GM12873 (cell line): Measurements from ENCODE around the gene PRPS1L1.

Source experiments
- TF ChIP-seq, protein P1 (sequence below): IDR thresholded peaks from 2 replicates; pipeline ENCODE4 v1.5.1; 2012; ENCODE audit warnings: low read depth, mild to moderate bottlenecking, moderate library complexity, low read length, control low read depth; ENCODE audit not compliant: insufficient read depth; ENCODE audit errors: missing control alignments

The PRPS1L1 gene

DNA sequence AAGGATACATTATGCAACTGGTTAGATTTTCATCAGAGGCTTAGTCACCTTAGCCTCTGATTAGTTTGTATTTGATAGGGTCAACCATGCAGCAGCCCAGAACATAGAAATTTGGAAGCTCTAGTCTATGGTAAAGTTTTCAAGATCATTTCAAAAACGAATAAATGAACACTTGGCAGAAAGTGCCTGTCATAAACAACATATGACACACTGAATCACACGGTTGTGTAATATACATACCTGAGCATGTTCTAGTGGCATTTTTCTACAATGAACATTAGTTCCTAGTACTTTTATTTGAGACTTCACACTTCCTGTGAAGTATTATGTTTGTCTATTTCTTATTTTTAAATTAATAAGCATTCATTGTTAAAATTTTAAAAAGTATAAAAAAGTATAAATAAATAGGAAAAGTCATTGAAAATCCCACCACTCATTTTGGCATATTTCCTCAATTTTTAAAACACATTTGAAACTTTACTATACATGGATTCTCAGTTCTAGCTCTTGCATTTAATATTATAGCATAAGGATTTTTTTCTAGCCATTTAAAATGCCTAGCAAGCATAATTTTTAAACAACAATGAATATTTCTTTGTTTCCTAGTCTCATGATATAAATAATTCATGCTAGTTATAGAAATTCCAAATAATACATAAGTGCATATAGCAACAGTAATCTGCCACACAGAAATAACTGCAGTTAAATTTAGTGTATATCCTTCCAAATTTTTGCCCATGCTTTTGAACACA is 25.7 kb upstream of the PRPS1L1 start:
- TF ChIP-seq, protein P1, sequence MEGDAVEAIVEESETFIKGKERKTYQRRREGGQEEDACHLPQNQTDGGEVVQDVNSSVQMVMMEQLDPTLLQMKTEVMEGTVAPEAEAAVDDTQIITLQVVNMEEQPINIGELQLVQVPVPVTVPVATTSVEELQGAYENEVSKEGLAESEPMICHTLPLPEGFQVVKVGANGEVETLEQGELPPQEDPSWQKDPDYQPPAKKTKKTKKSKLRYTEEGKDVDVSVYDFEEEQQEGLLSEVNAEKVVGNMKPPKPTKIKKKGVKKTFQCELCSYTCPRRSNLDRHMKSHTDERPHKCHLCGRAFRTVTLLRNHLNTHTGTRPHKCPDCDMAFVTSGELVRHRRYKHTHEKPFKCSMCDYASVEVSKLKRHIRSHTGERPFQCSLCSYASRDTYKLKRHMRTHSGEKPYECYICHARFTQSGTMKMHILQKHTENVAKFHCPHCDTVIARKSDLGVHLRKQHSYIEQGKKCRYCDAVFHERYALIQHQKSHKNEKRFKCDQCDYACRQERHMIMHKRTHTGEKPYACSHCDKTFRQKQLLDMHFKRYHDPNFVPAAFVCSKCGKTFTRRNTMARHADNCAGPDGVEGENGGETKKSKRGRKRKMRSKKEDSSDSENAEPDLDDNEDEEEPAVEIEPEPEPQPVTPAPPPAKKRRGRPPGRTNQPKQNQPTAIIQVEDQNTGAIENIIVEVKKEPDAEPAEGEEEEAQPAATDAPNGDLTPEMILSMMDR = no peak

DNA sequence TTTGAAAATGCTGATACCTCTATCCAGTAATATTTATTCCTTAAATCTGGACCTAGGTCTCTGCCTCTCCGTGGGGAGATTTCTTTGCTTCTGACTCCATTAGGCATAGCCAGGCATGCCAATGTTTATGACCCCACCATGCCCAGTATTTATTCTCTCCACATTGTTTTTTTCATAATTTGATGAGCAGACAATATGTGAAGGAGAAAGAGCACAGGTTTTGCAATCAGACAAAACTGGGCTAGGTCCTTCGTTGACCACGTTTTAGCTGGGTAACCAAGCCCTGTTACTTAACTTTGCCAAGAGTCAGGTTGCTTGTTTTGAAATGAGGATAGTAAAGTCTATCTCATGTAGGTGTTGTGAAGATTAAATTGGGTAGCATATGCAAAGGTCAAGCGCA is 21.6 kb upstream of the PRPS1L1 start:
- TF ChIP-seq, protein P1 = no peak

DNA sequence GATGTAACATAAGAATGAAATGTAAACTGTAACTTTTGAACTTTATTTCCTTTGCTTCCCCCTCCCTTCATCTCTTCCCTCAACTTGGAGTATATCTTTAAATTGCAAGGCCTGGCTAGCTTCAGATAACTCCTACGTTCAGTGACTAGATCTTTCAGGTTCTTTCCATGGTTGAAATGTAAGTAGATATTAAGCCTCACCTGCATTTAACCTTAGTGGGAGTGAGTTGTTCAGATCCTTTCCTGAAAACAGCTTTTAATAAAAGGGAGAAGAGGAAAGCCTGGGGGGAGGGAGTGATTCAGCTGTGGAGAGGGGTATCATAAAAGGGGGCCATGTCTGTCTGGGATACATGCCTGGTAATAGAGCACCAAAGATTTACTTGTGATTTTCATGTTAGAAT is 19.0 kb upstream of the PRPS1L1 start:
- TF ChIP-seq, protein P1 = no peak

DNA sequence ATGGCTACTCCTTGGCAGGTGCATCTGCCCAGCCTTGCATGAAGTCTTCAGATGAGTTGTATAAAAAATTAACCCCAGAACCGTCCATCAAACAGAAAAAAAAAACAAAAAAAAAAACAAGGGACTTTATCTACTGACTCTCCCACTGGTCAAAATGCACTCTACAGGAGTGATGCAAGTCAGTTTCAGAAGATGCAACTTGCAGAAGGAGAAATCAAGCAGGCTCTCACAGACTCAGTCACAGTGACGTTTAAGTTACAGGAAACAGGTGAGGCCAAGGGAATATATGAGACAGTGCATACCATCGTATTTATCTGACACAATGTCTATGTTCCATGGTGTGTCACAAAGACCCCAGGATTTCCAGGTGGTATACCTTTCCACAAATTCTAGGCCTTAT is 17.5 kb upstream of the PRPS1L1 start:
- TF ChIP-seq, protein P1 = no peak

DNA sequence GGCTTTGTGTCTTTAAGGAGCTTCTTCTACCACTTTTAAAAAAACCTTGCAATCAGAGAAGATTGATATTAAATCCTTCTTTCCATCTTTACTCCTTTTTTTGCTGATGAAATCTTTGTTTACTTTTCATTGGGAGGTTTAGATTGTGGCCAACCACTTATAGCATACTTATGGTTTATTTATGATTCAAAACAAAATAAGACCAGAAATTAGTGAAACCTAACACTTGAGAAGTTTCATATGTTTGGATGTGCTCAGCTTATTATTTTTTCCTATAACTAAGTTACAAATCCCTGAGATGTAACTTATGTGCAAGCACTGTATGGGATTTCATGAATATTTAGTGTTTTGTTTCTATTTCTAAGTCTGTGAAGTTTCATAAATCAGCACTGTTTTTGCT is 13.5 kb upstream of the PRPS1L1 start:
- TF ChIP-seq, protein P1 = no peak

DNA sequence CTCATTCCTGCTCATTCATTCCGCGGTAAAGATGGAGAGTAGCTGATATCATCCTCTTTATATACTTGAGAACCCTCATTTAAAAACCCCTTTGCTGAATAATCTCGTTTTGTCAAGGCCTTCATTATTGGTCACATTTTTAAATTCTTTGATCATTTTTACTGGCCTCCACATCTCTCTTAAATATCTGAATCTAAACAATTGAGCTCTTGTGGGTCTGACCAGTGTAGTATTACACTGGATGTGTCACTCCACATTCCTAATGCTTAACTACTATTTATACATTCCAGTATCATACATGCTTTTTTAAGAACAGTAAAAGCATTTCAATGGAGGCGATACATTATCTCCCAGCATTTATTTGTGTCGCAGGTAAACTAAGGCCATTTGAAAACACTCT is 12.6 kb upstream of the PRPS1L1 start:
- TF ChIP-seq, protein P1 = no peak

DNA sequence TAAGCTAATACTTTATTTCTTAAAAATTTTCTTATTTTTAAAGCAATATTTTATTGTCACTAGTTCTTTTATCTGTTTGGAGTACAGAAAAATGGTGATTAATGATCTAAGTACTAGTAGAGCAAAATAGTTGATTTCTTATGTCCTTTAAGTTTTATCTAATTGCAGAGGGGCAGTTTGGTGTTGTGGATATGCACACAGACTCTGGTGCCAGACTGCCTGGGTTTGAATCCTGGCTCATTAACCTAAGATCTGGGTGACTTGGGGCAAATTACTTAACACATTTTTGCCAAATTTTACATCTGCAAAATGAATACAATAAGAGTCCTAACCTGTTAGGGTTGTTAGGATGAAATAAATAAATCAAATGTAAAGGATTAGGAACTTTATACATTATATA is 10.7 kb upstream of the PRPS1L1 start:
- TF ChIP-seq, protein P1 = no peak
